Activated CD8-positive, alpha-beta T cell treated with anti-CD3 and anti-CD28 coated beads for 36 hours (primary cell): ENCODE data around the gene FILIP1L. TPM values are rescaled to one million over a fixed set of nuclear protein-coding genes. Genes with fewer than 3 reads are reported as not detected.
A peak's percentile ranks its signal among the peaks of the same experiment; 100 is the strongest.

ENCODE experiments used
- ATAC-seq: fragments of 200-7000 bp; cut with Tn5 transposase; one replicate; pipeline ENCODE4 v1.10.0; 2021; ENCODE audit warnings: mild to moderate bottlenecking, moderate library complexity
- CTCF ChIA-PET: fragments of 350-600 bp; sonication (Branson Sonifier 250); formaldehyde crosslinking; loops from one replicate; lab custom pipeline; 2021; ENCODE audit warnings: antibody characterized with exemption; lab: Charles Lee
- POLR2A ChIA-PET: fragments of 350-600 bp; sonication (Branson Sonifier 250); formaldehyde crosslinking; loops from one replicate; lab custom pipeline; 2021; ENCODE audit warnings: antibody characterized with exemption; lab: Charles Lee
- DNase-seq: peaks from one replicate; pipeline ENCODE4 v3.0.0-alpha.2; 2020
- H3K27ac Mint-ChIP-seq: one replicate; pipeline ENCODE4 v1.8.0; 2021; ENCODE audit warnings: mild to moderate bottlenecking, mixed read lengths
- H3K27me3 Mint-ChIP-seq: one replicate; pipeline ENCODE4 v1.8.0; 2021; ENCODE audit warnings: mixed read lengths
- H3K36me3 Mint-ChIP-seq: one replicate; pipeline ENCODE4 v1.8.0; 2021; ENCODE audit warnings: low read depth, mixed read lengths
- H3K4me1 Mint-ChIP-seq: one replicate; pipeline ENCODE4 v1.8.0; 2021; ENCODE audit warnings: low read depth, mixed read lengths
- H3K4me3 Mint-ChIP-seq: one replicate; pipeline ENCODE4 v1.8.0; 2021; ENCODE audit warnings: mild to moderate bottlenecking, moderate library complexity, mixed read lengths
- H3K9me3 Mint-ChIP-seq: one replicate; pipeline ENCODE4 v1.8.0; 2021; ENCODE audit warnings: mixed read lengths
- intact Hi-C: fragments of 100-400 bp; cut with micrococcal nuclease; formaldehyde crosslinking; loops from one replicate; pipeline ENCODE4 v1.10.0; 2022
- total RNA-seq, 2 experiments: library from RNA; stranded (reverse); gene quantifications; one replicate each; pipeline ENCODE4 v1.2.3, GENCODE V29; 2021
- TF ChIP-seq, protein P1 (sequence below): fragments of 200-600 bp; IDR thresholded peaks from one replicate; pipeline ENCODE4 v1.8.0; 2022; ENCODE audit warnings: antibody characterized with exemption, mild to moderate bottlenecking

The FILIP1L gene
- total RNA-seq, 2 experiments from 2014 or later, result 0.11 to 0.13 TPM

DNA sequence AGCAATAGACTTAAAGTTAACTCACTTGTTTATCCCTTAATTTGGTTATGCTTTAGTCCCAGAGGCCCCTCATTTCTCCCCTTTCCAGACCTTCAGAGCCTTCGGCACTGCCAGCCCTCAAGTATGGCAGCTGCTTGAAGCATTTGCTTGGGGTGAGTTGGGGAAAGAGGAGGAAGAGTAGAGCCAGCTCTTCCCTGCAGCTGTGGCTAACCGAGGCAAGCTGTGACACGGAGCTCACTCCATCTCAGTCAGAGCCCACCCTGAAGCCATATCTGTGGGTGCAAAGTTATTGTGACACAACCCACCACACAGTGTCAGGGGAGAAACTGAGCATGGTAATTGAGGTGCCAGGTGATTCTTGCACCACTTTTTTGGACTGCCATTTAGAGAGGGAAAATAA, 66.1 kb downstream of the FILIP1L start:
- H3K9me3 Mint-ChIP-seq, result no peaks in the 10 kb centered on the region
- intact Hi-C loops, result no loop called here
- ChIA-PET POLR2A (interaction anchor here (0.6 to 1.3 kb wide), 3 partner anchors 27 to 198 kb away, joined by 3 read pairs; no protein-coding TSS in a partner anchor), CTCF (interaction anchor here (0.6 to 1.9 kb wide), 3 partner anchors 8 to 290 kb away, joined by 3 to 9 read pairs (median 3); no protein-coding TSS in a partner anchor)
- no peaks in the 10 kb centered on the region for H3K27me3 Mint-ChIP-seq
- DNase-seq (no peak), ATAC-seq (no peak)
- peaks cover 1% of the 10 kb centered on the region for H3K36me3 Mint-ChIP-seq
- H3K4me1 Mint-ChIP-seq, result peaks cover 14% of the 10 kb centered on the region
- no peak overlapping the region for H3K27ac Mint-ChIP-seq
- TF ChIP-seq, protein P1, sequence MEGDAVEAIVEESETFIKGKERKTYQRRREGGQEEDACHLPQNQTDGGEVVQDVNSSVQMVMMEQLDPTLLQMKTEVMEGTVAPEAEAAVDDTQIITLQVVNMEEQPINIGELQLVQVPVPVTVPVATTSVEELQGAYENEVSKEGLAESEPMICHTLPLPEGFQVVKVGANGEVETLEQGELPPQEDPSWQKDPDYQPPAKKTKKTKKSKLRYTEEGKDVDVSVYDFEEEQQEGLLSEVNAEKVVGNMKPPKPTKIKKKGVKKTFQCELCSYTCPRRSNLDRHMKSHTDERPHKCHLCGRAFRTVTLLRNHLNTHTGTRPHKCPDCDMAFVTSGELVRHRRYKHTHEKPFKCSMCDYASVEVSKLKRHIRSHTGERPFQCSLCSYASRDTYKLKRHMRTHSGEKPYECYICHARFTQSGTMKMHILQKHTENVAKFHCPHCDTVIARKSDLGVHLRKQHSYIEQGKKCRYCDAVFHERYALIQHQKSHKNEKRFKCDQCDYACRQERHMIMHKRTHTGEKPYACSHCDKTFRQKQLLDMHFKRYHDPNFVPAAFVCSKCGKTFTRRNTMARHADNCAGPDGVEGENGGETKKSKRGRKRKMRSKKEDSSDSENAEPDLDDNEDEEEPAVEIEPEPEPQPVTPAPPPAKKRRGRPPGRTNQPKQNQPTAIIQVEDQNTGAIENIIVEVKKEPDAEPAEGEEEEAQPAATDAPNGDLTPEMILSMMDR, result no peak
- no peak overlapping the region for H3K4me3 Mint-ChIP-seq

- Mint-ChIP-seq H3K4me1 (peaks cover 14% of the 10 kb centered on the region), H3K27me3 (no peaks in the 10 kb centered on the region), H3K4me3 (no peak overlapping the region), H3K36me3 (peaks cover 1% of the 10 kb centered on the region), H3K9me3 (no peaks in the 10 kb centered on the region), H3K27ac (peak overlapping the region; percentile 22)
- no peak for DNase-seq
- ATAC-seq, result peak; percentile 91
- TF ChIP-seq, protein P1, result no peak
- CTCF ChIA-PET, result interaction anchor here (0.6 to 1.9 kb wide), 3 partner anchors 9 to 291 kb away, joined by 3 to 9 read pairs (median 3); no protein-coding TSS in a partner anchor
- intact Hi-C loops, result no loop called here
- POLR2A ChIA-PET, result interaction anchor here (1.0 to 1.3 kb wide), 2 partner anchors 28 to 197 kb away, joined by 3 read pairs; no protein-coding TSS in a partner anchor
These were observed 66.7 kb downstream of the FILIP1L start for GRCh38 chr3:100047455-100048141.

GRCh38 chr3:100046986-100047385, 67.3 kb downstream of the FILIP1L start:
- POLR2A ChIA-PET, result interaction anchor here (1.3 kb wide), 1 partner anchor 197 kb away, joined by 3 read pairs; no protein-coding TSS in a partner anchor
- peaks cover 1% of the 10 kb centered on the region for H3K36me3 Mint-ChIP-seq
- no peak overlapping the region for H3K4me3 Mint-ChIP-seq
- H3K27ac Mint-ChIP-seq, result no peak overlapping the region
- DNase-seq (no peak), ATAC-seq (no peak)
- no peaks in the 10 kb centered on the region for H3K9me3 Mint-ChIP-seq
- TF ChIP-seq, protein P1, result no peak
- intact Hi-C loops, result no loop called here
- H3K4me1 Mint-ChIP-seq, result peaks cover 14% of the 10 kb centered on the region
- no peaks in the 10 kb centered on the region for H3K27me3 Mint-ChIP-seq
- CTCF ChIA-PET, result interaction anchor here (1.2 to 1.9 kb wide), 2 partner anchors 9 to 22 kb away, joined by 3 to 9 read pairs; no protein-coding TSS in a partner anchor

GRCh38 chr3:100045696-100046095, 68.6 kb downstream of the FILIP1L start:
- TF ChIP-seq, protein P1, result no peak
- ChIA-PET CTCF (no interaction called here), POLR2A (no interaction called here)
- intact Hi-C loops, result no loop called here
- Mint-ChIP-seq H3K36me3 (no peaks in the 10 kb centered on the region), H3K27ac (no peak overlapping the region), H3K4me1 (peaks cover 20% of the 10 kb centered on the region), H3K4me3 (no peak overlapping the region), H3K9me3 (no peaks in the 10 kb centered on the region), H3K27me3 (no peaks in the 10 kb centered on the region)
- ATAC-seq, result no peak
- no peak for DNase-seq

DNA sequence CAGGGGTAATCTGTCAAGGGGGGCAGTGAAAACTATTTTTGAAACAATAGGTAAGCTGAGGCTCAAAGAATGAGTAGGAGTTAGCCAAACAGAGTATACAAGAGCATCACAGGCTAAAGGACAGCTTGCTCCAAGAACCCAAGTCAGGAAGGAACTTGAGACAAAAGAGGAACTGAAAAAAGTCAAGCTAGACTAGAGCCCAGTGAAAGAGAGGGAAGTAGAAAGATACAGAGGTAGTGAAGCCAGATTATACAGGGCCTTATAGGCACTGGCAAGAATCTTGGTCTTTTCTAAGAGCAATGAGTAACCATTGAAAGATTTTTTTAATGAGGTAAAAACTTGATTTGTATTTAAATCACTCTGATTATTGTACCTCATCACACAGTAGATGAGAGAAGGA, 69.9 kb downstream of the FILIP1L start:
- DNase-seq (no peak), ATAC-seq (no peak)
- H3K4me3 Mint-ChIP-seq, result no peak overlapping the region
- H3K27ac Mint-ChIP-seq, result no peak overlapping the region
- CTCF ChIA-PET, result interaction anchor here (0.6 to 1.6 kb wide), 4 partner anchors 15 to 236 kb away, joined by 3 to 4 read pairs (median 4); no protein-coding TSS in a partner anchor
- peaks cover 20% of the 10 kb centered on the region for H3K4me1 Mint-ChIP-seq
- H3K36me3 Mint-ChIP-seq, result no peaks in the 10 kb centered on the region
- no peaks in the 10 kb centered on the region for H3K9me3 Mint-ChIP-seq
- TF ChIP-seq, protein P1, result no peak
- POLR2A ChIA-PET, result no interaction called here
- no peaks in the 10 kb centered on the region for H3K27me3 Mint-ChIP-seq
- intact Hi-C loops, result no loop called here
